IMR-90 (cell line): Measurements from ENCODE around the gene GPR141. TPM values are rescaled to one million over a fixed set of nuclear protein-coding genes. Genes with fewer than 3 reads are reported as not detected.

Experiments
- ATAC-seq: fragments of 200-7000 bp; cut with Tn5 transposase; 2 replicates; pipeline ENCODE4 v1.9.1; 2020; ENCODE audit warnings: low read depth, mild to moderate bottlenecking, moderate library complexity
- BruUV-seq: library from RNA; stranded (reverse); fragments of 400-500 nt; replicated peaks from 2 replicates; lab custom pipeline; 2021; lab: Mats Ljungman, UMichigan
- CTCF ChIA-PET: fragments of 300-600 bp; formaldehyde crosslinking; extraction: SDS; loops from one replicate; lab custom pipeline; 2021; ENCODE audit warnings: antibody characterized with exemption; lab: Yijun Ruan, JAX
- POLR2A ChIA-PET: fragments of 300-600 bp; sonication (Branson Sonifier 250); formaldehyde crosslinking; loops from one replicate; lab custom pipeline; 2022; ENCODE audit warnings: antibody characterized with exemption; ENCODE audit not compliant: unreplicated experiment; lab: Charles Lee
- DNase-seq: peaks from one replicate; pipeline ENCODE4 v3.0.0; 2013
- H2AFZ ChIP-seq: replicated peaks from 2 replicates; pipeline ENCODE3; 2013; ENCODE audit warnings: low read length, mild to moderate bottlenecking; ENCODE audit not compliant: poor library complexity
- H2AK5ac ChIP-seq: 2 replicates; pipeline ENCODE4 v1.6.1; 2013; ENCODE audit warnings: low read depth, low read length, inconsistent platforms
- H2AK9ac ChIP-seq: replicated peaks from 2 replicates; pipeline ENCODE3; 2013; ENCODE audit warnings: mild to moderate bottlenecking, low read depth, low read length, moderate library complexity; ENCODE audit not compliant: poor library complexity
- H2BK120ac ChIP-seq: 2 replicates; pipeline ENCODE4 v1.6.1; 2013; ENCODE audit warnings: low read depth, low read length, inconsistent platforms
- H2BK15ac ChIP-seq: 3 replicates; pipeline ENCODE4 v1.6.1; 2013; ENCODE audit warnings: low read depth, low read length, inconsistent platforms
- H2BK20ac ChIP-seq: 2 replicates; pipeline ENCODE4 v1.6.1; 2013; ENCODE audit warnings: low read depth, mild to moderate bottlenecking, inconsistent platforms, low read length, moderate library complexity
- H2BK5ac ChIP-seq: 2 replicates; pipeline ENCODE4 v1.6.1; 2013; ENCODE audit warnings: mild to moderate bottlenecking, low read depth, low read length, inconsistent platforms; ENCODE audit not compliant: poor library complexity, severe bottlenecking
- H3K14ac ChIP-seq: replicated peaks from 2 replicates; pipeline ENCODE4 v1.6.1; 2013; ENCODE audit warnings: low read depth, low read length, inconsistent platforms
- H3K18ac ChIP-seq: 2 replicates; pipeline ENCODE4 v1.6.1; 2013; ENCODE audit warnings: low read depth, low read length, control low read depth
- H3K23ac ChIP-seq: 2 replicates; pipeline ENCODE4 v1.6.1; 2013; ENCODE audit warnings: low read depth, low read length, inconsistent platforms
- H3K27ac ChIP-seq: 2 replicates; pipeline ENCODE4 v1.5.1; 2013; ENCODE audit warnings: mild to moderate bottlenecking, control low read depth, low read length; ENCODE audit not compliant: insufficient read depth
- H3K27me3 ChIP-seq: 2 replicates; pipeline ENCODE4 v1.6.1; 2013; ENCODE audit warnings: low read length; ENCODE audit not compliant: control insufficient read depth, insufficient read depth
- H3K36me3 ChIP-seq: 2 replicates; pipeline ENCODE4 v1.6.1; 2013; ENCODE audit warnings: low read length, mixed read lengths; ENCODE audit not compliant: control insufficient read depth, insufficient read depth
- H3K4ac ChIP-seq: 2 replicates; pipeline ENCODE4 v1.6.1; 2013; ENCODE audit warnings: low read depth, low read length, inconsistent platforms
- H3K4me1 ChIP-seq: 2 replicates; pipeline ENCODE4 v1.6.1; 2013; ENCODE audit warnings: low read length, mixed read lengths; ENCODE audit not compliant: control insufficient read depth, insufficient read depth
- H3K4me2 ChIP-seq: 2 replicates; pipeline ENCODE4 v1.6.1; 2013; ENCODE audit warnings: low read depth, mild to moderate bottlenecking, control low read depth, low read length, moderate library complexity
- H3K4me3 ChIP-seq: 2 replicates; pipeline ENCODE4 v1.5.1; 2013; ENCODE audit warnings: low read depth, mild to moderate bottlenecking, control low read depth, low read length, moderate library complexity; ENCODE audit not compliant: insufficient read depth
- H3K56ac ChIP-seq: 2 replicates; pipeline ENCODE4 v1.6.1; 2013; ENCODE audit warnings: low read length, inconsistent platforms; ENCODE audit not compliant: insufficient read depth; ENCODE audit errors: extremely low read depth
- H3K79me1 ChIP-seq, 2 experiments: 2 replicates each; pipeline ENCODE4 v1.6.1; 2013; ENCODE audit warnings: low read length in 2 of 2, inconsistent platforms in 1 of 2, low read depth in 1 of 2
- H3K9ac ChIP-seq: 2 replicates; pipeline ENCODE4 v1.6.1; 2013; ENCODE audit warnings: low read depth, low read length, control low read depth
- H3K9me1 ChIP-seq: 2 replicates; pipeline ENCODE4 v1.6.1; 2013; ENCODE audit warnings: low read length, inconsistent platforms; ENCODE audit not compliant: insufficient read depth
- H3K9me3 ChIP-seq: 2 replicates; pipeline ENCODE4 v1.6.1; 2013; ENCODE audit warnings: low read length; ENCODE audit not compliant: control insufficient read depth, insufficient read depth
- H4K20me1 ChIP-seq: 2 replicates; pipeline ENCODE4 v1.6.1; 2013; ENCODE audit warnings: low read length, inconsistent platforms; ENCODE audit not compliant: insufficient read depth
- H4K5ac ChIP-seq: 2 replicates; pipeline ENCODE4 v1.6.1; 2013; ENCODE audit warnings: mild to moderate bottlenecking, low read depth, low read length, control low read depth
- H4K8ac ChIP-seq, 2 experiments: 2 replicates each; pipeline ENCODE4 v1.6.1; 2013; ENCODE audit warnings: low read depth in 2 of 2, low read length in 2 of 2, control low read depth in 1 of 2, inconsistent platforms in 1 of 2
- H4K91ac ChIP-seq: 2 replicates; pipeline ENCODE4 v1.6.1; 2013; ENCODE audit warnings: low read depth, low read length, inconsistent platforms; ENCODE audit not compliant: insufficient read depth
- CEBPB ChIP-seq: IDR thresholded peaks from 2 replicates; pipeline ENCODE4 v1.6.1; 2012; ENCODE audit warnings: low read depth, low read length, improper control_type of control experiment
- CHD1 ChIP-seq: IDR thresholded peaks from 2 replicates; pipeline ENCODE4 v1.6.1; 2012; ENCODE audit warnings: low read depth, low read length, improper control_type of control experiment
- CTCF ChIP-seq: conservative IDR thresholded peaks from 2 replicates; pipeline ENCODE4 v1.5.1; 2012; ENCODE audit warnings: mild to moderate bottlenecking, low read depth, low read length, improper control_type of control experiment
- ELK1 ChIP-seq: fragments of 150-350 bp; IDR thresholded peaks from 2 replicates; pipeline ENCODE4 v1.6.1; 2016; ENCODE audit warnings: low read depth, mild to moderate bottlenecking, low read length, moderate library complexity, borderline replicate concordance
- FOS ChIP-seq: fragments of 150-350 bp; IDR thresholded peaks from 2 replicates; pipeline ENCODE4 v1.6.1; 2016; ENCODE audit warnings: low read depth, low read length
- MXI1 ChIP-seq: IDR thresholded peaks from 2 replicates; pipeline ENCODE4 v1.6.1; 2012; ENCODE audit warnings: low read depth, mild to moderate bottlenecking, low read length, moderate library complexity, borderline replicate concordance
- NFE2L2 ChIP-seq: fragments of 150-350 bp; IDR thresholded peaks from 2 replicates; pipeline ENCODE4 v1.6.1; 2016; ENCODE audit warnings: low read depth, mild to moderate bottlenecking, low read length
- POLR2A ChIP-seq: IDR thresholded peaks from 2 replicates; pipeline ENCODE4 v1.6.1; 2012; ENCODE audit warnings: mild to moderate bottlenecking, low read depth, low read length
- RAD21 ChIP-seq: IDR thresholded peaks from 2 replicates; pipeline ENCODE4 v1.6.1; 2012; ENCODE audit warnings: low read length, improper control_type of control experiment
- RCOR1 ChIP-seq: IDR thresholded peaks from 2 replicates; pipeline ENCODE4 v1.6.1; 2012; ENCODE audit warnings: mild to moderate bottlenecking, low read length, improper control_type of control experiment; ENCODE audit not compliant: insufficient replicate concordance
- RFX5 ChIP-seq: IDR thresholded peaks from 2 replicates; pipeline ENCODE4 v1.8.0; 2012; ENCODE audit warnings: low read depth, mild to moderate bottlenecking, low read length, moderate library complexity
- SMC3 ChIP-seq: fragments of 150-350 bp; IDR thresholded peaks from 2 replicates; pipeline ENCODE4 v1.6.1; 2016; ENCODE audit warnings: low read depth, mild to moderate bottlenecking, antibody characterized with exemption, low read length, moderate library complexity
- USF2 ChIP-seq: fragments of 150-350 bp; IDR thresholded peaks from 2 replicates; pipeline ENCODE4 v1.6.1; 2017; ENCODE audit warnings: mild to moderate bottlenecking, antibody characterized with exemption, low read length, low read depth
- WGBS, 2 experiments: methylation state at CpG; one replicate each; pipeline versions ENCODE4 v1.1.5 to v1.1.7; 2013; ENCODE audit warnings: missing lambda C conversion rate in 2 of 2; ENCODE audit not compliant: insufficient read length in 1 of 2; ENCODE audit errors: extremely low coverage in 2 of 2; 5-methylcytosine and 5-hydroxymethylcytosine counted together
- dilution Hi-C: fragments of 300-500 bp; cut with HindIII; formaldehyde crosslinking; loops from one replicate; pipeline ENCODE4 v1.14.3; 2018; ENCODE audit warnings: low sequenced_read_pairs; ENCODE audit not compliant: unreplicated experiment
- in situ Hi-C: fragments of 300-500 bp; cut with MboI; formaldehyde crosslinking; loops from 3 replicates; pipeline ENCODE4 v1.14.3; 2019; ENCODE audit warnings: low sequenced_read_pairs, inconsistent platforms, mixed read lengths
- intact Hi-C: fragments of 100-400 bp; cut with micrococcal nuclease; formaldehyde crosslinking; loops from 2 replicates; pipeline ENCODE4 v1.10.0; 2022
- polyA plus RNA-seq, 3 experiments: library from polyadenylated mRNA; depleted of rRNA; stranded (reverse); fragments of >200 nt; gene quantifications; 2 replicates each; pipeline ENCODE4 v1.2.3, GENCODE V29; 2012; ENCODE audit warnings: low replicate concordance in 1 of 3
- total RNA-seq: library from RNA; depleted of rRNA; stranded (reverse); fragments of >200 nt; gene quantifications from 2 replicates; pipeline ENCODE4 v1.2.3, GENCODE V29; 2012

Gene GPR141
- total and polyA plus RNA-seq, 2 of the 4 experiments (the other 2 are of a cell fraction): not detected

GRCh38 chr7:37738321-37738720 lies 54.8 kb downstream of the GPR141 start:
- H3K4me1 ChIP-seq: no peaks in the 10 kb centered on the region
- no peak overlapping the region for H2BK120ac ChIP-seq
- peaks cover 3% of the 10 kb centered on the region; the same call in 1 of the 2 replicates for H3K9me3 ChIP-seq
- no peak overlapping the region for H2BK5ac ChIP-seq
- no peak for DNase-seq
- no peak overlapping the region for H3K18ac ChIP-seq
- H3K4me2 ChIP-seq: no peak overlapping the region
- no peak overlapping the region for H2AK5ac ChIP-seq
- H3K36me3 ChIP-seq: no peaks in the 10 kb centered on the region
- H3K27ac ChIP-seq: no peak overlapping the region
- H4K5ac ChIP-seq: no peak overlapping the region
- POLR2A ChIA-PET: no interaction called here
- in situ Hi-C loops: no loop called here
- H3K14ac ChIP-seq: no peak overlapping the region
- no peak overlapping the region for H4K91ac ChIP-seq
- no peaks in the 10 kb centered on the region for H3K79me1 ChIP-seq
- no peaks in the 10 kb centered on the region for H3K27me3 ChIP-seq
- H2AFZ ChIP-seq: no peak overlapping the region
- H3K56ac ChIP-seq: no peak overlapping the region
- H3K9me1 ChIP-seq: no peaks in the 10 kb centered on the region
- WGBS, 2 experiments: no CpG with 5 or more reads among the region's 1 CpG
- no peak overlapping the region for H2AK9ac ChIP-seq
- H3K4me3 ChIP-seq: no peak overlapping the region
- no peak overlapping the region for H2BK15ac ChIP-seq
- CTCF ChIA-PET: no interaction called here
- intact Hi-C loops: no loop called here
- dilution Hi-C loops: no loop called here
- no peak overlapping the region for H3K23ac ChIP-seq
- no peak overlapping the region for H2BK20ac ChIP-seq
- BruUV-seq: no TSS peak
- H4K8ac ChIP-seq: no peak overlapping the region
- H3K9ac ChIP-seq: no peak overlapping the region
- no peak overlapping the region for H3K4ac ChIP-seq
- H4K20me1 ChIP-seq: no peaks in the 10 kb centered on the region
- no peak for ATAC-seq
- no peak for TF ChIP-seq RFX5
- no peak for TF ChIP-seq USF2
- TF ChIP-seq POLR2A: no peak
- no peak for TF ChIP-seq RCOR1
- no peak for TF ChIP-seq ELK1
- TF ChIP-seq FOS: no peak
- no peak for TF ChIP-seq CHD1
- no peak for TF ChIP-seq SMC3
- TF ChIP-seq MXI1: no peak
- no peak for TF ChIP-seq CTCF
- TF ChIP-seq CEBPB: no peak
- no peak for TF ChIP-seq RAD21
- TF ChIP-seq NFE2L2: no peak
